22Rv1 (cell line): ENCODE data around the gene CAMKK1.

Experiments used
- H3K27ac ChIP-seq: fragments of 450-650 bp; 2 replicates; pipeline ENCODE4 v1.5.1; 2017
- ZFX ChIP-seq: fragments of 450-650 bp; IDR thresholded peaks from 2 replicates; pipeline ENCODE4 v1.6.1; 2017; ENCODE audit warnings: antibody characterized with exemption, borderline replicate concordance
- TF ChIP-seq, protein P1 (sequence below): fragments of 450-650 bp; IDR thresholded peaks from 2 replicates; pipeline ENCODE4 v1.5.1; 2017; ENCODE audit warnings: mild to moderate bottlenecking

CAMKK1 gene

DNA sequence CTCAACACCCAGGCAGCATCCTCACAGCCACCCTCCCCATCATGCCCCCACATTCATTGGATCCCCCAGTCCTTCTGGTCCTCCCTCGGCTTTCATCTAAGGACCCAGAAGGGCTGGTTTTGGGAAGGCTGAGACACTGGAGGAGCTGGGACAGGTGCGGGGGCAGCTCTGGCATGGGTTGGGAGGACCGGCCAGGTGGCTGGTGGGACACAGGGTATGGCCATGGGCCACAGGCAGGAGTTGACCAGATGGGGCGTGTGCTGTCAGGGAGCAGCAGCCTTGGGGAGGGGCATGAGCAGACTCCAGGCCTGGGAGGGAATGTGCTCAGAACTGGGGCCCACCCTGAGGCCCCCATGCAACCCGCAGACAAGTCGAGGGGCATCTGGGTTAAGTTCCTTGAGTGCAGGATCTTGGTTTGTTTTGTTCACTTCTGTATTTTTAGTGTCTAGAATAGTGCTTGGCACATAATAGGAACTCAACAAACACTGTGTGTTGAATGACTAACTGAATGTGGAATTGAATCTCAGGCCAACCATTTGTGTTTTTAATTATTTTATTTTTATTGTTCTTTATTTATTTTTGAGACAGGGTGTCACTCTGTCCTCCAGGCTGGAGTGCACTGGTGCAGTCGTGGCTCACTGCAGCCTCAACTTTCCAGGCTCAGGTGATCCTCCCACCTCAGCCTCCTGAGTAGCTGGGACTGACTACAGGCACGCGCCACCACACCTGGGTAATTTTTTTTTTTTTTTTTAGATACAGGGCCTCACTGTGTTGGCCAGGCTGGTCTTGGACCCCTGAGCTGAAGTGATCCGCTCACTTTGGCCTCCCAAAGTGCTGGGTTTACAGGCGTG lies 17.8 kb upstream of the CAMKK1 start:
- TF ChIP-seq, protein P1, sequence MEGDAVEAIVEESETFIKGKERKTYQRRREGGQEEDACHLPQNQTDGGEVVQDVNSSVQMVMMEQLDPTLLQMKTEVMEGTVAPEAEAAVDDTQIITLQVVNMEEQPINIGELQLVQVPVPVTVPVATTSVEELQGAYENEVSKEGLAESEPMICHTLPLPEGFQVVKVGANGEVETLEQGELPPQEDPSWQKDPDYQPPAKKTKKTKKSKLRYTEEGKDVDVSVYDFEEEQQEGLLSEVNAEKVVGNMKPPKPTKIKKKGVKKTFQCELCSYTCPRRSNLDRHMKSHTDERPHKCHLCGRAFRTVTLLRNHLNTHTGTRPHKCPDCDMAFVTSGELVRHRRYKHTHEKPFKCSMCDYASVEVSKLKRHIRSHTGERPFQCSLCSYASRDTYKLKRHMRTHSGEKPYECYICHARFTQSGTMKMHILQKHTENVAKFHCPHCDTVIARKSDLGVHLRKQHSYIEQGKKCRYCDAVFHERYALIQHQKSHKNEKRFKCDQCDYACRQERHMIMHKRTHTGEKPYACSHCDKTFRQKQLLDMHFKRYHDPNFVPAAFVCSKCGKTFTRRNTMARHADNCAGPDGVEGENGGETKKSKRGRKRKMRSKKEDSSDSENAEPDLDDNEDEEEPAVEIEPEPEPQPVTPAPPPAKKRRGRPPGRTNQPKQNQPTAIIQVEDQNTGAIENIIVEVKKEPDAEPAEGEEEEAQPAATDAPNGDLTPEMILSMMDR: no peak
- TF ChIP-seq ZFX: no peak
- no peak overlapping the region for H3K27ac ChIP-seq

DNA sequence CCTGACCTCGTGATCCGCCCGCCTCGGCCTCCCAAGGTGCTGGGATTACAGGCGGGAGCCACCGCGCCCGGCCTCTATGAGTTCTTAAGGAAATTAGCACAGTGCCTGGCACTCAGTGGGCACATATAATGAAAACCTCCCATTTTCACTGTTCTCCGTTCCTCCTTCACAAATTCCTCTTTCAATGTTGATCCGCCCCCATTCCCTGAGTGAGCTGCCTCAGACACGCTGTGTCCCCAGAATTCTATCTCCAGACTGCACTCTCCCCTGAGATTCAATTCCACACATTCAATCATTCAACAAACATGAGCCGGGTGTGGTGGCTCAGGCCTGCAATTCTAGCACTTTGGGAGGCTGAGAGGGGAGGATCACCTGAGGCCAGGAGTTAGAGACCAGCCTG lies 16.4 kb upstream of the CAMKK1 start:
- H3K27ac ChIP-seq: no peak overlapping the region
- TF ChIP-seq, protein P1: no peak
- TF ChIP-seq ZFX: no peak

DNA sequence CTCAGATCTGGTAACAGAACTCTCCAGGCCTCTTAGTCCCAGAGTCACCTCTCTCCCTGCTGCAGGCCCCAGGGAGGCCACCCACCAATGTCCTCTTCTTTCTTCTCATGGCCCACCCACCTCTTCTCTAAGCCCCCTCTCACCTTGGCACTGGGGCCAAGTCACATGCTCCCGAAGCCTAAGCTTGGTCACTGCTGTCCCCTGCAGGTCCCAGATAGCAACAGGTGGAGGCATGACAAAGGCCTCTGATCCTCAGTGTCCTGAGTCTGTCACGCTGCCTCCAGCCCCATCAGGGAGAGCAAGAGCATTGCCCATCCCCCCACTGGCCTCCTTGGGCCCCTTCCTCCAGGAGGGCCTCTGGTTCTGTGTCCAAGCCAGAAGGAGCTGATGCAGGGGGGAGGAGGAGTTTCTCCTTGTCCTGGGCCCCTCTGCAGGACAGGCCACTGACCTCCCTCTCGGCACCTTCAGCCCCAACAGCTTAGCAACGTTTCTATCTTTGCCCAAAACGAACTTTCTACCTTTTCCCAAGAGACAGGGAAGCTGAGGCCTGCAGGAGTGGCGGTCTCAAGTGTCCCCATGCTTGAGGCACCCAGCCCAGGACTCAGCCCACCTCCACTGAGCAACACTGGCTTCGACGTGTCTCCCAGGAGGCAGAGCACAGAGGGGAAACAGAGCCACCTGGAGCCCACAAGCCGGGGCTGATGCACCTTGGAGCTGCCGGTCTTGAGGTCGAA lies 14.8 kb upstream of the CAMKK1 start:
- H3K27ac ChIP-seq: no peak overlapping the region
- TF ChIP-seq ZFX: no peak
- TF ChIP-seq, protein P1: peak; percentile 18; the same call in 1 of the 2 replicates

DNA sequence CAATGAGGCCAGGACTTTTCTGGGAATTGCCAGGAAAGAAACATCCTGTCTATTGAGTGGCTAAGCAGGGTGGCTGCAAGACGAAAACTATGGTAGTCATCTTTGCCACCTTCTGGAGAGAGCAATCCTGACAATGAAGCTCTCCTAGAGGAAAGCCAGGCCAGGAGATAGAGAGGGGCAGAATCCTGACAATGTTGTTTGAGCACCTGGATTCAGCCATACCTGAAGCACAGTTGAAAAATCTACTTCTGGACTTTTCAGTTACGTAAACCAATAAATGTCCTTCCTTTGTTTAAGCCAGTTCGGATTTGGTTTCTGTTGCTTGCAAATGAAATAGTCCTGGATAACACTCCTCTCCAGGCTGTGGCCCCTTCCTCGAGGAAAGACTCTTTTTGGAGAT lies 14.0 kb upstream of the CAMKK1 start:
- no peak overlapping the region for H3K27ac ChIP-seq
- TF ChIP-seq, protein P1: no peak
- no peak for TF ChIP-seq ZFX

DNA sequence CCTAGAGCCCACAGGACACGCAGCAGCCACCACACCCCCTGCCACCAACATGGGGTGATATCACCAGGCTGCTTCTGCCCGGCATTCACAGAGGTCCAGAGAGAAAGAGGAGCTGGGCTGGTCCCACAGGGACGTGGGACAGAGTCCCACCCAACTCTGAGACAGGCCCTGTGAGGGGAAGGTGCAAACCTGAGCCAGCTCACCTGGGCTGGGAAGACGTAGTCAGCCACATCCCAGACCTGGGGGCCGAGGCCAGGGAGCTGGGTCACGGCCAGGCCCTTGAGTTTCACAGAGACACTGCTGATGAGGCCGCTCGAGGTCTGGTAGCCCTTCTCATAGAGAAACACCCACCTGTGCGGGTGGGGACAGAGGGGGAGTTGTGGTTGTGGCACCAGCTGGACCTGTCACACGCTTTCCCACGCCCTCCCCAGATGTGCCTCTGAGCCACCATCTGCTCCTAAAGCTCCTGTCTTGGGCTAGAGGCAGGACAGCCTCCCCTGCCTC lies 12.2 kb upstream of the CAMKK1 start:
- H3K27ac ChIP-seq: no peak overlapping the region
- TF ChIP-seq, protein P1: no peak
- no peak for TF ChIP-seq ZFX

DNA sequence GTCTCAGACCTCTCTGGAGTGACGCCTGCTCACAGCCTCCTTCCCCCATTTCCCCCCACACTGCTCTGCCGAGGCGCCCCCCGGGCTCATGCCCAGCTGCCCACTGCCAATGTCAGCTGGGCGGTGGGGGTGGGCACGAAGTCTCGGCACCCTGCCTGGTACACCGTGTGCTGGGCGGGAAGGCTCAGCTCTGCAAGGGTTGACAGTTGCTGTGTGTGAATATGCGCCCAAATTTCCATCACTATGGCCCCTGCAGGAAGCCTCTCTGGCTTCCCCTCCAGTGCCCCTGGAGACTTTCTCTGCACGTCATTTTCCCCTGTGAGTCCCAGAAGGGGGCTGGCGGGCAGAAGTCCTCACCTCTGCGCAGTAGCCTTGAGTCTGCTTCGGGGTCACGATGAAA lies 11.6 kb upstream of the CAMKK1 start:
- H3K27ac ChIP-seq: no peak overlapping the region
- TF ChIP-seq ZFX: no peak
- TF ChIP-seq, protein P1: no peak

DNA sequence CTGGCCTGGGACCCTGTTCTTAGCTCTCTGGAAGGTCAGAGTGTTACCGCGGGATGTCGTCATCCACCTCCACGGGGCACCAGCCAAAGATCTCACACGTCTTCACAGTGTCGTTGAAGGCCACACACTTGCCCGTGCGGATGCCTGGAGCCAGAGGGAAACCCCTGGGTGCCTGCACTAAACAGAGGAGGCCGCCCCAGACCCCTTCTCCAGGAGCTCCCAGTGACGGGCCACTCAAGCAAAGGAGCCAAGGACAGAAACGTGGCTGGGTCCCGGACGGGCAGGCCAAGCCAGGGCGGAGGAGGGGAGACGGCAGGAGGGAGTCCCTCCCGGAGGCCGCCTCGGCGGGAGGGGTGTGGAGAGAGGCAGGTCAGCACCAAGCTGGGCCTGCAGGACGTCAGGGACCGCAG lies 11.0 kb upstream of the CAMKK1 start:
- H3K27ac ChIP-seq: no peak overlapping the region
- TF ChIP-seq, protein P1: no peak
- TF ChIP-seq ZFX: no peak
